HG02938 (cell line): ENCODE results near the gene SPRED2.

Source experiments
- ATAC-seq: cut with Tn5 transposase; IDR thresholded peaks from one replicate; pipeline ENCODE4 v1.9.1; 2021; ENCODE audit warnings: mild to moderate bottlenecking, moderate library complexity; ENCODE audit not compliant: unreplicated experiment

Gene SPRED2

DNA sequence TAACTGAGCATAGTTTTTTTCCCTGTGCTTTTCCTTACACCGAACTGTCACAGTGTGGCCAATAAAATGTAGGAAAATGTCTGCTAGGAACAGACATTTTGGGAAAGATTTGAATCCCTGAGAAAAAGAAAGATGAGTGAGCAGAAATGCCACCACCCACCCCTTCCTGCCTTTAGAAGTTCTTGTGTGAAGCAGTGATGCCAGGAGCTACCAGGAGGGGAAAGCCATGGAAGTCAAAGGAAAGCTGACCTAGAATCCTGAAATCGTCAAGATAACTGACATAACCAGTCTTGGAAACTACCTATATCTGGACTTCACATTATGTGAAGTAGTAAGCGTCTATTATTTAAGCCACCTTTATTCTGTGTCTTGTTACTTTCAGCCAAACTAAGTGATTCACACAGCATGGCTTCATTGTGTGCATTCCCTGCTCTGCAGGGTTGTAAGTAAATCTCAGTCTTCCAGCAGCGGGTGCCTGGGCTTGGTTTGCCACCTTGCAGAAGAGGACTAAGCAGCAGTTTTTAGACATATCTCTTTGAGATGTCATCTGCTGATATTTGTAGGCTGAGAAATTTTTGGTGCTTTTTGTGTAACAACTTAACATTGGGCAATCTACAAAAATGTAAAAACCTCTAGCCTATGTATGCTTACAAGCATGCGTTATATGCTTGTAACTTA lies 11.2 kb upstream of the SPRED2 start:
- ATAC-seq: no peak

DNA sequence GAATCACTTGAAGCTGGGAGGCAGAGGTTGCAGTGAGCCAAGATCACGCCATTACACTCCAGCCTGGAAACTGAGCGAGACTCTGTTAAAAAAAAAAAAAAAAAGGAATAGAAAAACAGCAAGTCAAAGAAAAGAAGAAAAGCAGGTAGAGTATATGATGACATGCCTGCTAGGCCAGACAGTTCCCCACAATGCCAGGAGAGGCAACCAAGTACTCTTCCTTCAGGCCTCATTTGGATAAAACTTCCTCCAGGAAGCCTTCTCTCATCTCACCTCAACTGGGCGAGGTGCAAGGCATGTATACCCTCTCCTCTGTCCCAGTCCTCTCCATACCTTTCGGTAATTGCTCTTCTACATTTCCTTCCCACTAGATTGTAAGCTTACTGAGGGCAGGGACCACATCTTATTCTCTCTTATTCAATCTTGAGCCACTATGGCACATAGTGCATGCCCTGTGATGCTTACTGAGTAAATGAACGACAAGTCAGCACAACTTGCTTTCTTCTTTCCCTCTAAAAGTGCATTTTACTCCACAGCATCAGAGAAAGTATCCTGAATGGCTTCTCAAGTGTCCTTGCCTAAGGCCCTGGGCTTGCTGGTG lies 10.1 kb upstream of the SPRED2 start:
- no peak for ATAC-seq

DNA sequence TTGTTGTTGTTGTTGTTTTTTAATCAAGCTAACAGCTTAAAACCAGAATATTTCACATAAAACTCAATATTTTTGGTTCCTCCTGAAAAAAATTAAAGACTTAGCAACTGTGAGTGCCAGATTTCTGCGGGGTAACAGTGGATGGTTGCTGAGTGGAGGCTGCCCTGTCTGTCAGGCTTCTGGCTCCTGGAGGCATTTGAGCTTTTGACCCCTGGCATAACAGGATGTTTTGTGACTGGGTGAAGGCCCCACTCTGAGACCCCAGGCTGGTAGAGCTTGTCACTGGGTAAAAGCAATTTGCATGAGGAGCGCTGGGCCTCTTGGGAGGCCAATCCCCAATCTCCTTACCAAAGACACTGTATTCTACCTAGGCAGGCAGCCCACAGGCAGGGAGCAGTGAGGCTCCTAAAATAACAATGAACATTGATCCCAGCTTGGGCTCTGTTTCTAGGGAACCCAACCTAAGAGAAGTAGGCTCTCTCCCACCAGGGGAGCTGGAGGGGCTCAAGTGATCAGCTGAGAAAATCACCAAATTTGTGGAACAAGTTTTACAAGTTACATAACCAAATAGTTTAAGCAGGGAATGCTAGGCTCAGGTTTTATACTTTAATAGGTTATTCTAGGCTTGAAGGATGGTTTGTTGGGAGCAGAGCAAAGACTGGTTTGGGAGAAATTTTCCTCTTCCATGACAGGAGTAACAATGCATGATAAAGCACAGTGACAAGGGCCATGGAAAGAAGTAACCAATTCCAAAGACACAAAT lies 5.9 kb upstream of the SPRED2 start:
- no peak for ATAC-seq

DNA sequence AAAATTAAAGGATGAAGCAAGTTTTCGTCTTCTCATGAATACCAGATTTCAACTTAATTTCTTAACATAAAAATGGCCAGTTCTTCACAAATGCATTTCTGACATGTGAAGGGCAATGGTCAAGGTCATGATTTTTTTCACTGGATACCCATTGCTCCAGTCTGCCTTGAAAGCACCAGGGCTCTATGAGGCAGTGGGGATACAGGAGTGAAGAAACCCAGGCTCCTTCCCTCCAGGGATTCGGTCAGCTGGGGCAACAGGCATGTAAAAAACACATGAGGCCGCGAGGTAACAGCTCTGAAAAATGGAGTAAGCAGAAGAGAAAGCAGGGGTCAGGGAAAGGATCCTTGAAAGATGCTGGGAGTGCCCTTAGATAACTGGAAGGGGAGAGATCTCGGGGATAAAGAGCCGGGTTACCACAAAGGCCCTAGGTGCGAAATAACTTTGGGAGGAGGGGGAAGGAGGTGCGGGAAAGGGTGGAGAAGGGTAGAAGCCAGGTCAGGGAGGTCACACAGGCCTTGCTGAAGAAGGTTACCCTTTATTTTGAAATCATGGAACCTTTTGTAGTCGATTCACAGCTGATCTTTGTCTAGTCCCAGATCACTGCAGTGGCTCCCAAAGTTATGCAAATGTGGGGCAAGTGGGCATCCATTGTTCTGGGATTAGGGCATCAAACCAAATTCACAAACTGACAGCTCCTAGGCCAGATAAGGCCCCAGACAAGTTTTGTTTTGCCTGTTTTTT lies 5.2 kb upstream of the SPRED2 start:
- no peak for ATAC-seq

DNA sequence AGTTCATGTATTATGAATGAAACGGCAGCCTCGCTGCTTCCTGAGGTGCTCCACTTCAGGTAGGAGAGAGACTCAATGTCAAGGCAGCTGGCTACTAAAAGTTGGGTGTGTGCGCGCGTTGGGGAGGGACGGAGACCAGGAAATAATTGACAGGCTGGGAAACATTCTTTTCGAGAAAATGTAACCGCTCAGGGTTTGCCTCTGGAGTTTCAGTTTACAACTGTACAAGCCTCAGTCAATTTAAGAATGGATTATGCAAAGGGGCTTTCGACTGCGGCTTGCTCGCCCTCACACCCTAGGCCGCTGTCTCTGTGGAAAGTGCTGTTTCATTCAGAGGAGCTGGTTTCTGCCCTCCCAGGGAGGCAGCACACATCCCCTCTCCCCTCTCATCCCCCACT lies 4.4 kb upstream of the SPRED2 start:
- ATAC-seq: peak; percentile 64

DNA sequence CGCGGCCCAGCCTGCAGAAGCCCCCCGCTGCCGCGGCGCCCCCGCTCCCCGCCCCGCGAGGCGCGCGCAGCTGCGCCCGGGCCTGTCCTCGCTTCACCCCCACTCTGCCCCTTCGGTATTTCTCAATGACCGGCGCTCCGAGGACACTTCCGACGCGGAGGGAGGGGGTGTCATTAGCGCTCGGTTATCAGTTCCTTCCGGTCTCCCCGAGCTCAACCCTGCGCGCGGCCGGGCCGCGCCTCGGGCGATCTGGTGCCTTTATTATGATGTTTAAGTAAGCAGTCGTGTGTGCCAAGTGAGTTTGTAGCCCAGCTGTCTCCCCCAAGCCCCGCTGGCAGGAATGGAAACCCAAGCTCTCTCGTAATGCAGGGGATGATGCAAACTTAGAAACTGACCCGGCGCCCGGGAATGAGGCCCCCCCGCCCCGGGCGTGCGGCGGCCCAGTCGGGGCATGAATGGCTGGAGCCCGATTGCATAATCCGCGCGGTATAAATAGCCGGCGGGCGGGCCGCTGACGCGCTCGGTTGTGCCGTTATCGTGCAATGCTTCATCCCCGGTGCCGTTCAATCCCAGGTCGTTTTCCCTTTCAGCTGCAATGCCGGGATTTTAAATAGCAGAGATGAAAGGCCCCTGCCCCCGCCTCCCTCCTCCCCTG lies 3.9 kb upstream of the SPRED2 start:
- ATAC-seq: peak; percentile 32

DNA sequence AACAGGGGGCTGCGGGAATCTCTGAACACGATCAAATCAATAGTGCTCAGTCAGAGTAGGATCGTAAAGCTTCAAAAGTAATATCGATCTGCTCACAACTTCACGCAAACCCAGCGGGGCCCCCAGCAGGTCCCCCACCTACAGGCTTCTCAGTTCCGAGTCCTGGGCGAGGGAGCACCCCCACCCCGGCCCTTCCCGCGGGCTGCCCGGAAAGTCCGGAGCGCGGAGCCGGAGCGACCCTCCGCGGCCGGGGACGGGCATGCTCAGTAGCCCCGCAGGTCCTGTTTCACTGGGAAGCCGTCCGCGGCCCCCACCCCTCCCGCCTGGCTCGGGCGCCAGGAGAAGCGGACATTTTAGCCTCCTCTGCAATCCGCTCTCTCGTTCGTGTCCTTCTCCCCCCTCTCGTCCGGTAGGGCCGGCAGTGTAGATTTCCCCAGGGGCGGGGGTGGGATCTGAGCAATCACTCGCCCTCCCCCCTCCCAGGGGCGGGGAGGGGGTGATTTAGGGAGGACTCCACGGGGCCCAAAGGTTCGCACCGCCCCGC lies 3.3 kb upstream of the SPRED2 start:
- peak; percentile 2 for ATAC-seq

DNA sequence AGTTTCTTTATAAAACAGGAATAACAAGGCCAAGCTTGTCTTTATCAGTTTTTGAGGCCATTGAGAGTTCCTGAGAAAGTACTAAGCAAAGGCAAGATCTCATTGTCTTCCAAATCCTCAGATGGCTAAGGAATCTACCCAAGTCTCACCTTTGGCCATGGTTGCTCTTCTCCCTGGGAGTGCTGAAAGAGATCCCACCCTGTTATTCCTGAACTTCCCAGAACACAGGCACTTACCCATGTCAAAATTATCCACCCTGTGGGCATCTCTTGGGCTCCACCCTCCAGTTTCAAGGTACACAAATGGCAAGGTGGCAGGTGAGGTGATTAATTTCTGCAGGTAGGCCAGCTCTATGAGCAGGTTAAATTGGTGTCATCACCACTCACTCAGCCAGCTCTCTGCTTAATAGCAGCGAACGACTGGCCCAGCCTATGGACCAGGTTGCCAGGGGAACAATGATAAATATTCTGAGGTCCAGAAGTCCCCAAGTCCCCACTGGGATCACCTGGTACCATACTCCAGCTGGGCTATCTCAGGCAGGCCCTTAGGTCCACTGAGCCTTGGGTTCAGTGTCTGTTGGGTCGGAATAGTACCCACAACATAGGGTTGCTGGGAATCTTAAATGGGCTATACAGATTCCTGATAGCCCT lies 2.3 kb upstream of the SPRED2 start:
- no peak for ATAC-seq

DNA sequence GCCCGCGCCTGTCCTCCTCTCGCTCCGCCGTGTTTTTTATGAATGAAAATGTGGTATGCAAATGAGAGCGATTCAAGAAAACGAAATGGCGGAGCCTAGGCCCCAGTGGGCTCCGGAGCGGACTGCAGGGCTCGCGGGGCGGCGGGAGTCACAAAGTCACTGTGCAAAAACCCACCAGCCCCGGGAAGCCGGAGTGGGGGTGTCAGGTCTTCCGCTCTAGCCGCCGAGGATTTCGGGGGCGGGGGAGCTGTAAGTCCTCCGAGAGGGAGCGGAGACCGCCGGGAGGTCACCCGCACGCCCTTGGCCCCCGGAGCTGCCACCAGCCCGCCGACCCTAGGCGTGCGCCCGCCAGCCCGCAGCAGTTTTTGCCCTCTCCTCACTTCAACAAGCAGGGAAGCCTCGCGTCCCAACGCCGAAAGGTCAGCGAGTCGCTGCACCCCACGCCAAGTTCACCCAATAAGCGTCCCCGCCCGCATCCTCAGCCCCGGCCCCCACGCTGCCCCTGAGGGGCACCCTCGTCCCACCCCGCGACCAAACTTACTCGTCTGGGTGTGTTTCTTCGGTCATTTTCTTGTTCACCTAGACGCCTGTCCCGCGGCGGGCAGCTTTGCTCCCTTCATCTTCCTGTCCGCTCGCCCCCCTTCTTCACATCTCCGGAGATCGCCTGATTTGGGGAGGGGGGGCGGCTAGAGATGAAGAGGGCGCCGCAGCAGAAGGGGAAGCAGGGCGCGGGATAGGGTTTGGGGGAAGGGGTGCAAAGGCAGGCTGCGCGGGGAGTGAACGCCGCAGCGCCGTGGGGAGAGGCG lies 775 bp downstream of the SPRED2 start:
- peak; percentile 43 for ATAC-seq

DNA sequence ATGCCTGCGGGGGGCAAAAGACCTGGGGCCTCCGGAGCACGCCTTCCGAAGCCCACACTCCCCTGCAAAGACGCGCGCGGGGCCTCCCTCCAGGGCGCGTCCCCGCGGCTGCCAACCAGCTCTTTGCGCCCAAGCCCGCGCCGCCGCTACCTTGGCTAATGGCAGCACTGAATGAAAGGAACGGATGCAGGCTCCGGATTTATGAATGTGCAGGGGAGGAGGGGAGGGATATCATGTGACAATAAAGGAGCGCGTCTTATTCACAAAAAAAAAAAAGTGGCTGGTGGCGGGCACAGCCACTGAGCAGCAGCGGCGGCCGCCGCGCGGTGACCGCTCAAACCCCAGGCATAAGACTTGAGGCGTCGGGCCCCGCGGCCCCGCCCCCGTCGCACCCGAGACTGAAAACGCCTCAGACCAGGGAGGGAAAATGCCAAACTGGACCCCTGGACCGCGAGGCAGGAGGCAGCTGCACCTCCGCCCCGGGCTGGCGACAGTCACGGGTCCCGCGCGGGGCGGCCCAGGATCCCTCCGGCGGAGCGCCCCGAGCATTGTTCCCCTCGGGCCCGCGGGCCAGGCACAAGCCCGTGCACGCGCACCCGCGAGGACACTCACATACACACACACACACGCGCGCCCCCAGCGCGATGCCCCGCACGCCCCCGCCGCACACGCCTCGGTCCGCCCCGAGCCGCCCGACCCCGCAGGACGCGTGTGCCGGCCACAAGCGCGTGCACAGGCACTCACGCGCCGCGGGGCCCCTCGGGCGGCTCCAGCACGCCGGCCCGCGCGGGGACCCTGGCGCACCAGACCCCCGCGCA lies 1.6 kb downstream of the SPRED2 start:
- ATAC-seq: peak; percentile 30

DNA sequence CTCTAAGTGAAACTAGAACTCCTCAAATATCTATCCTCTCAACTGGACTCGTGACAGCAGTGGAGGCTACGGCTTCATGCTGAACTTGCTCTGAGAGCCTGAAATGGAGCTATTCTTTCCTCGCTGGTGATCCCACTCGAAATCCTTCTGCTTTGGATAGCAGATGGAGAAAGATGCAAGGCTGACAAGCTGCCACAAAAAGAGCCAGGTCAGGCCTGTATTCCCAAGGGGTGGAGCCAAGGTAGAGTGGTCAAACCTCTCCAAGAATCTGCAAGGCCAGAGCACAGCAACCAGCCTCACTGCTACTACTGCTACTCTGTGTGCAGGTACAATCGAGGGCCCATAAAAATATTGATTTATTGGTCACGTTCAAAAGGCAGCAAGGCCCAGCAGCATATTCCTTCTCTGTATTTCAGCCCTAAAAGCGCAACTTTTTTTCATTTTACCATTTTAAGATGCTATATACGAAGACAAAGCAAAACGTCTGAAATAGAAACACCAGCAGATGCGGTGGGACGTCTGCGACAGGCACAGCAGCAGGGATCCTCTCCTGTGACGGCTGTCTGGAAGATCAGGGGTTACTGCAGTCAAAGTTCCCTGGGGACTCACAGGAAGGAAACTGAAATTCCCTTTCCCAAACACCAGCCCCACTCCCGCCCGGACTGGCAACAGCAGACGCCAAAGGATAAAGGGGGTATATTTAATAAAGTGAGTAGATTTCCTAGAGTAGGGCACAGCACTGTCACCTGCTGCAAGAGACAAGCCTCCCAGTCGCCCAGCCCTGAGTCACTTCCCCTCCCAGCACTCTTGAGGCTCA lies 2.4 kb downstream of the SPRED2 start:
- ATAC-seq: peak; percentile 15

DNA sequence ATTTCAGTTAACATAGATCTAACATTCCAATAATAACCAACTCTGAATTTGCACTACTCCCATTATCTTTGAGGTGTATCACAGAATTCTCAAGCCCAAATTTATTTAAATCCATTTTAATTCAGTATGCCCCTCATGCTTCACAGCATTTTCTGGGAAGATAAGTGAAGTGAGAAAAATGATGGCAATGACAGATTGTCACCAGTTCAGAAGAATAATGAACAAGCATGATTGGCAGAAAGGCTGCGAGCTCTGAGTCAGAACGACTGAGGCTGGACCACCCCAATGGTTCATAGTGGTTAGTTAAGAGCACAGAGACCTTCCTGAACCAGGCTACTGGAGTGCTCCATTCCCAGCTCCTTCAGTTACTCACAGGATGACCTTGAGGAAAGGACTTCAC lies 4.9 kb downstream of the SPRED2 start:
- ATAC-seq: no peak

DNA sequence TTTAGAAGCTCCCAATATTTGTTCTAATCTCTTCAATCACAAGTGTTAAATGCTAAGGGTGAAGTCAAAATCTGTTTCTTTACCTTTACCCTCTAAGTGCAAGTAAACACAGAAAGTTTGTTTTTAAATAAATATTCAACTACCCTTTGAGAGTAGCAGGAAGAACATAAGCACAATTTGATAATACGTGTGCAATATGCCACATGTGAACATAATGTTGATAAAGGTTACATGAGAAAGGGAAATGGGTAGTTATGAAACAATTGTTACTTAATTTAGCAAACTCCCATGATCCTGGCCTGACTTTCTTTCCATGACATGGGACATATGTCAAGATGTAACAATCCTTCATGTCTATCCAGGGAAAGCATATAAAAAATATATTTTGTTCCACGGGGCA lies 7.1 kb downstream of the SPRED2 start:
- ATAC-seq: no peak

DNA sequence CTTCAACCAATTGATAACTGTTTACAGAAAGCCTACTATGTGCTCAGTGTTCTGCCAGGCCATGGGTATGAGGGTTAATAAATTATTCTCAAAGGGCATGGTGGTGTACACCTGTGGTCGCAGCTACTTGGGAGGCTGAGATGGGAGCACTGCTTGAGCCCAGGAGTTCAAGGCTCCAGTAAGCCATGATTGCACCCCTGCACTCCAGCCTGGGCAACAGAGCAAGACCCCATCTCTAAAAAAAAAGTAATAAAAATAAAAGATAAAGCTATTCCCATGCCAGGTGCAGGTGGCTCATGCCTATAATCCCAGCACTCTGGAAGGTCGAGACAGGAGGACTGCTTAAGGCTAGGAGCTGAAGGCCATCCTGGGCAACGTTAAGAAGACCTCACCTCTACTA lies 8.0 kb downstream of the SPRED2 start:
- no peak for ATAC-seq

DNA sequence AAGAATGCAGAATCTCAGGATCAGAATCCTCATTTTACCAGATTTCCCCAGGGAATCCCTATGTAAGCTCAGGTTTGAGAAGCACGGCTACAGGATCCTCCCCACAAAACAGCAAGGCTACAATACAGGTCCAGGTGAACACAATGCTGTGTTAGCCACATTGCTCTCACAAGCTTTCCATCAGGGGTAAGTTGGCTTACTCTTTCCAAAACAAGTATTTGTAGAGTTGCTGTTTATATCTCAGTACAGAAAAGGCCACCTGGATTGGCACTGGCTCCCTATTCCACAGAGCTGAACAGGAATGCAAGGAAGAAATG lies 11.0 kb downstream of the SPRED2 start:
- ATAC-seq: no peak

DNA sequence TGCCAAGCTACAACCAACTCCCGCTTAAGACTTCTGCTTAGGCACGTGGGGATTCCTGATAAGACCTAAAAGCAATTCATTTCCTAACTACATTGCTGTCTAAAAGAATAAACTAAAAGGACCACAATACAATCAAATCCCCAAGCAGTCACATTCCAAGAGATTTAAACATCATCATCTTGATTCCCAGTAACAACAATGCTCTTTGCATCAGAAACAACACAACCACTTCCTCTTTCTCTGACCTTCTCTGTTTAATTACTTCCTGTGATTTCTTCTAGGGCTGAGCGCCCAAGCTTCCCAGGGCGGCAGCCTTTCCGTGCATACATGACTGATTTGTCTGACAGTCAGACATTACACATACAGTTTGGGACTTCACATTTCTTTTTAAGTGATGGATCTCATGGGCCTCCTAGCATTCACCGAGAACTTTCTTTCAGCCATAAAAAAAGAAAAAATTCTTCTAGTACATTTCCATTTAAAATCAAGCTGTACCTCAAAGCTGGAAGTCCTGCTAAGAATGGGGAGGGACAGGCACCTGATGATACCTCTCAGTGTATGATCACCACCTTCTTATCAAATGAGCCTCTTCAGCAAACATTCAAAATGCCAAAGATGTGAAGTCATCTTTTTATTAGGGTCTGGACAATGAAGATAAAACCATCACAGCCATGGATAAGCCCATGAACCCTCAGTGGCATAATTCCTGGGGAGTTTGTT lies 11.5 kb downstream of the SPRED2 start:
- peak; percentile 78 for ATAC-seq

DNA sequence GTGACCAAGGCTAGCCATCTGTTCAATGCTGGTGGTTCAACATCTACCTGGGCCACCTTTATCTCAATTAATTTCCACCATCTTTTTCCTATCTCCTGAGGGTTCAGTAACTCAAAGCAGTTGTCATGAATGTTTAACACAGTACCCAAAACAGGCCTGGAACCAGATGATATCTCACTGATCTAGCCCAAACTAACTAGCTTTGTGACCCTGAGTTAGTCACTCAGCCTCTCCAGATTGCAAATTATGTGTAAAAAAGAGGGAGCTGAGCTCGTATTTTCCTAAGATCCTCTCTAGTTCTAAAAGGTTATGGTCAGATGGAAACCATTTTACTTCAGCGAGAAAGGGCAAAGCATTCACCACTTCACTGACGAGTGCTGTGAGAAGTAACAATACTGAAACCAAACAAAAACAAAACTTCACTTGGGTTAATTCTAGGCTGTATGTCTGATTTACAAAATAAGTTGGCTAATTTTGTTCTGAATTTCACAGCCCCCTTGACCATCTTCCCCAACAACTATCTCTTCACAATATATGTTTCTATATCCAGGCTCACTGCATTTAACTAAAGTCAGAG lies 14.8 kb downstream of the SPRED2 start:
- no peak for ATAC-seq
